ENCODE results near the gene C14orf119. TPM values are rescaled to one million over a fixed set of nuclear protein-coding genes. Genes with fewer than 3 reads are reported as not detected.

The C14orf119 gene
- total RNA-seq, 1 donor from 2014 or later = 56.8 TPM

DNA sequence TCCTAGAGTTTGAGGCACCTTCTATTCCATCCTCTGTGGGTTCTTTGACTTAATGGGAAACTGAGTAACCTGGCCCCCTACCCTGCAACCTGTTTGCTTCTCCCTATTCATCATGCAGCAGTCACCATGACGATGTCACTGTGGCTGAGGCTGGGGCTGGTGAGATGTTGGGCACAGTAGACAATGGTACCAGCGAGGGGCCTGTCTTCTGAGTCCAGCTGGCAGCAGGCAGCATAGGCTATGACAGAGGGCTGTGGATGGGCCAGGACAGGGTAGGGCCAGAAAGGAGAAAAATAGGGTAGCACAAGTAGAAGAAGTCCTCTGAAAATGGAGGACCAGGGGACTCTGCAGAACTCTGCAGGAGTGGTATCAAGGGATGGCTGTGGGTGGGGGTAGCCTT, 7.5 kb downstream of the C14orf119 start:
- Mint-ChIP-seq H3K27me3 (ENCODE audit: low read depth) (no peaks in the 10 kb centered on the region), H3K4me3 (ENCODE audit: unreplicated experiment) (no peak overlapping the region), H3K4me1 (ENCODE audit: low read depth) (peaks cover 9% of the 10 kb centered on the region), H3K9me3 (ENCODE audit: low read depth) (no peaks in the 10 kb centered on the region), H3K36me3 (ENCODE audit: low read depth) (peaks cover 5% of the 10 kb centered on the region), H3K27ac (ENCODE audit: unreplicated experiment) (no peak overlapping the region)
- no peak for DNase-seq (ENCODE audit: low spot score)
- no peak for TF ChIP-seq CTCF (IDR thresholded peaks at IDR 0.05)

GRCh38 chr14:23103581-23103980, 8.3 kb downstream of the C14orf119 start:
- Mint-ChIP-seq H3K27me3 (ENCODE audit: low read depth) (no peaks in the 10 kb centered on the region), H3K36me3 (ENCODE audit: low read depth) (peaks cover 4% of the 10 kb centered on the region), H3K4me1 (ENCODE audit: low read depth) (peaks cover 8% of the 10 kb centered on the region), H3K27ac (ENCODE audit: unreplicated experiment) (no peak overlapping the region), H3K4me3 (ENCODE audit: unreplicated experiment) (no peak overlapping the region), H3K9me3 (ENCODE audit: low read depth) (no peaks in the 10 kb centered on the region)
- no peak for TF ChIP-seq CTCF (IDR thresholded peaks at IDR 0.05)
- DNase-seq (ENCODE audit: low spot score) = no peak

DNA sequence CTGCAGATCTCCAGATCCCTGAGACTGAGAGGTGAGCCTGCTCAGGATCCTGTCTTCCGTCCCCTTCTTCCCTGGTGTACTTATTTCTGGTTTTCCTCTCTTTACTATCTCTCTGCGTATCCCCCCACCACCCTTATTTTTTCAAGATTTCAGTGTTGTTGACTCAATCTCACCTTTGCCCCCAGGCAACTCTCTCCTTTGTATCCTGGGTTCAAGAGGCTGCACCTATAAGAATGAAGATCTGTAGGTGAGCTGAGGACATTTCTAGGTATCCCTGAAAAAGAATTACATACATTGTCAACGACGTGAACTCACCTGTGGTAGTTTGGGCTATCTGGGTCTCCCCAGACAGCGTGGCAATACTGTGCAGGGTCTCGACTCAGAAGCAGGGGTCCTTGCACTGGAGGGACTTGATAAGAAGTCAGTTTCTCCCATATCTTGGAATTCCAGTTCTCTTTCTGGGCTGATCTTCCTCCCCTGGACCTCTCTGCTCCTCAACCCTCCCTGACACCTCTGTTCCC, 8.8 kb downstream of the C14orf119 start:
- DNase-seq (ENCODE audit: low spot score) = no peak
- H3K27me3 Mint-ChIP-seq (ENCODE audit: low read depth) = no peaks in the 10 kb centered on the region
- H3K9me3 Mint-ChIP-seq (ENCODE audit: low read depth) = no peaks in the 10 kb centered on the region
- H3K36me3 Mint-ChIP-seq (ENCODE audit: low read depth) = peaks cover 3% of the 10 kb centered on the region
- H3K4me3 Mint-ChIP-seq (ENCODE audit: unreplicated experiment) = no peak overlapping the region
- TF ChIP-seq CTCF (IDR thresholded peaks at IDR 0.05) = no peak
- H3K4me1 Mint-ChIP-seq (ENCODE audit: low read depth) = peaks cover 8% of the 10 kb centered on the region
- no peak overlapping the region for H3K27ac Mint-ChIP-seq (ENCODE audit: unreplicated experiment)

GRCh38 chr14:23104591-23105347, 9.5 kb downstream of the C14orf119 start, which contains the start of gene CIROP:
TSS of gene CIROP (minus strand) at chr14:23104989. CDS start at chr14:23104920, 69 bp downstream.
- Mint-ChIP-seq H3K36me3 (ENCODE audit: low read depth) (peaks cover 1% of the 10 kb centered on the region), H3K4me3 (ENCODE audit: unreplicated experiment) (no peak within 1 kb of the TSS), H3K27ac (ENCODE audit: unreplicated experiment) (no peak within 1 kb of the TSS)

More at GRCh38 chr14:23104591-23105347, 9.5 kb downstream of the C14orf119 start, which contains the start of gene CIROP:
- no peak for TF ChIP-seq CTCF (IDR thresholded peaks at IDR 0.05)
- DNase-seq (ENCODE audit: low spot score) = no peak
- Mint-ChIP-seq H3K4me1 (ENCODE audit: low read depth) (peaks cover 8% of the 10 kb centered on the region), H3K27me3 (ENCODE audit: low read depth) (no peaks in the 10 kb centered on the region), H3K9me3 (ENCODE audit: low read depth) (no peaks in the 10 kb centered on the region)

Data from chondrocyte (in vitro differentiated cells).